ENCODE measurements around the gene TUBA1C.

TUBA1C gene

GRCh38 chr12:49260571-49261363 lies 4.1 kb upstream of the TUBA1C start:
- H2BK120ac ChIP-seq (ENCODE audit: low read depth, low read length), result no peak overlapping the region
- no peak overlapping the region for H2BK12ac ChIP-seq (ENCODE audit: low read length in 2 of 2)
- H2BK5ac ChIP-seq (ENCODE audit: low read depth, low read length, poor library complexity, severe bottlenecking), result no peak overlapping the region

GRCh38 chr12:49261721-49262120 lies 3.2 kb upstream of the TUBA1C start:
- Histone ChIP-seq H3K14ac (ENCODE audit: low read length in 2 of 2) (no peak overlapping the region), H2AFZ (ENCODE audit: low read depth, low read length) (no peak overlapping the region), H3K79me1 (replicated peaks; ENCODE audit: low read length, poor library complexity, severe bottlenecking) (peaks cover 5% of the 10 kb centered on the region), H3K4me2 (ENCODE audit: low read length, poor library complexity, severe bottlenecking) (no peak overlapping the region), H3K23ac (ENCODE audit: low read length in 2 of 2) (no peak overlapping the region), H2BK5ac (ENCODE audit: low read depth, low read length, poor library complexity, severe bottlenecking) (no peak overlapping the region), H3K27ac (ENCODE audit: low read length, poor library complexity, severe bottlenecking) (no peak overlapping the region), H3K4me1 (ENCODE audit: control insufficient read depth, insufficient read depth, low read depth, low read length) (no peaks in the 10 kb centered on the region), H2AK5ac (ENCODE audit: low read length, severe bottlenecking) (no peak overlapping the region), H3K27me3 (ENCODE audit: control insufficient read depth in 1 of 2, insufficient read depth in 1 of 2, low read length in 2 of 2) (no peaks in the 10 kb centered on the region), H2BK120ac (ENCODE audit: low read depth, low read length) (no peak overlapping the region), H3K18ac (ENCODE audit: low read depth in 1 of 2, low read length in 2 of 2) (no peak overlapping the region), H4K91ac (ENCODE audit: low read length) (no peak overlapping the region), H2BK12ac (ENCODE audit: low read length in 2 of 2) (no peak overlapping the region), H3K9me3 (ENCODE audit: control insufficient read depth, low read length) (peaks cover 4% of the 10 kb centered on the region), H3K4ac (ENCODE audit: low read depth in 1 of 2, low read length in 2 of 2) (no peak overlapping the region), H3K9ac (ENCODE audit: low read length) (peak overlapping the region; percentile 73), H3K4me3 (ENCODE audit: insufficient read depth in 1 of 2, low read depth in 1 of 2, low read length in 2 of 2) (no peak overlapping the region), H4K8ac (ENCODE audit: low read length) (no peak overlapping the region), H3K36me3 (ENCODE audit: control insufficient read depth in 1 of 2, insufficient read depth in 2 of 2, low read depth in 1 of 2, low read length in 2 of 2) (peaks cover 5% of the 10 kb centered on the region in 2 experiments), H2BK15ac (ENCODE audit: low read depth, poor library complexity, severe bottlenecking) (no peak overlapping the region)
- WGBS, result no CpG with 5 or more reads among the region's 2 CpGs
- DNase-seq, result no peak

More at GRCh38 chr12:49260571-49261363, 4.1 kb upstream of the TUBA1C start:
- Histone ChIP-seq H3K4me1 (ENCODE audit: control insufficient read depth, insufficient read depth, low read depth, low read length) (no peaks in the 10 kb centered on the region), H3K27ac (ENCODE audit: low read length, poor library complexity, severe bottlenecking) (peak overlapping the region; percentile 43), H3K27me3 (ENCODE audit: control insufficient read depth in 1 of 2, insufficient read depth in 1 of 2, low read length in 2 of 2) (no peaks in the 10 kb centered on the region), H4K8ac (ENCODE audit: low read length) (no peak overlapping the region), H2AK5ac (ENCODE audit: low read length, severe bottlenecking) (no peak overlapping the region), H3K36me3 (ENCODE audit: control insufficient read depth in 1 of 2, insufficient read depth in 2 of 2, low read depth in 1 of 2, low read length in 2 of 2) (no peaks in the 10 kb centered on the region), H3K4me2 (ENCODE audit: low read length, poor library complexity, severe bottlenecking) (no peak overlapping the region), H3K23ac (ENCODE audit: low read length in 2 of 2) (no peak overlapping the region), H3K18ac (ENCODE audit: low read depth in 1 of 2, low read length in 2 of 2) (no peak overlapping the region), H3K4ac (ENCODE audit: low read depth in 1 of 2, low read length in 2 of 2) (no peak overlapping the region), H3K9ac (ENCODE audit: low read length) (peak overlapping the region; percentile 73), H3K14ac (ENCODE audit: low read length in 2 of 2) (no peak overlapping the region), H2AFZ (ENCODE audit: low read depth, low read length) (no peak overlapping the region), H3K9me3 (ENCODE audit: control insufficient read depth, low read length) (no peaks in the 10 kb centered on the region), H3K79me1 (replicated peaks; ENCODE audit: low read length, poor library complexity, severe bottlenecking) (peaks cover 5% of the 10 kb centered on the region), H4K91ac (ENCODE audit: low read length) (no peak overlapping the region), H2BK15ac (ENCODE audit: low read depth, poor library complexity, severe bottlenecking) (no peak overlapping the region), H3K4me3 (ENCODE audit: insufficient read depth in 1 of 2, low read depth in 1 of 2, low read length in 2 of 2) (peak overlapping the region in 1 of 2 experiments; percentile 36)
- WGBS, result 95% methylated on average over 9 of the region's 11 CpGs
- no peak for DNase-seq

GRCh38 chr12:49263400-49263763 lies 1.5 kb upstream of the TUBA1C start:
- Histone ChIP-seq H3K23ac (ENCODE audit: low read length in 2 of 2) (no peak overlapping the region), H2BK120ac (ENCODE audit: low read depth, low read length) (no peak overlapping the region), H3K36me3 (ENCODE audit: control insufficient read depth in 1 of 2, insufficient read depth in 2 of 2, low read depth in 1 of 2, low read length in 2 of 2) (peaks cover 13 to 18% of the 10 kb centered on the region in 2 experiments), H3K9ac (ENCODE audit: low read length) (peak overlapping the region; percentile 23), H4K91ac (ENCODE audit: low read length) (no peak overlapping the region), H3K14ac (ENCODE audit: low read length in 2 of 2) (no peak overlapping the region), H3K27ac (ENCODE audit: low read length, poor library complexity, severe bottlenecking) (no peak overlapping the region), H3K4ac (ENCODE audit: low read depth in 1 of 2, low read length in 2 of 2) (no peak overlapping the region), H3K4me1 (ENCODE audit: control insufficient read depth, insufficient read depth, low read depth, low read length) (peaks cover 2% of the 10 kb centered on the region), H3K4me2 (ENCODE audit: low read length, poor library complexity, severe bottlenecking) (no peak overlapping the region), H3K4me3 (ENCODE audit: insufficient read depth in 1 of 2, low read depth in 1 of 2, low read length in 2 of 2) (peak overlapping the region in 1 of 2 experiments; percentile 94), H3K27me3 (ENCODE audit: control insufficient read depth in 1 of 2, insufficient read depth in 1 of 2, low read length in 2 of 2) (no peaks in the 10 kb centered on the region), H2AK5ac (ENCODE audit: low read length, severe bottlenecking) (peak overlapping the region; percentile 84), H3K79me1 (replicated peaks; ENCODE audit: low read length, poor library complexity, severe bottlenecking) (peaks cover 5% of the 10 kb centered on the region), H2BK12ac (ENCODE audit: low read length in 2 of 2) (no peak overlapping the region), H2BK5ac (ENCODE audit: low read depth, low read length, poor library complexity, severe bottlenecking) (no peak overlapping the region), H2AFZ (ENCODE audit: low read depth, low read length) (no peak overlapping the region), H3K18ac (ENCODE audit: low read depth in 1 of 2, low read length in 2 of 2) (no peak overlapping the region), H2BK15ac (ENCODE audit: low read depth, poor library complexity, severe bottlenecking) (no peak overlapping the region), H4K8ac (ENCODE audit: low read length) (no peak overlapping the region), H3K9me3 (ENCODE audit: control insufficient read depth, low read length) (peaks cover 8% of the 10 kb centered on the region)
- WGBS, result 95% methylated on average over 4 of the region's 5 CpGs
- no peak for DNase-seq

GRCh38 chr12:49264466-49264872 lies 413 bp upstream of the TUBA1C start:
- 0% methylated on average over 35 of the region's 35 CpGs for WGBS
- H2AFZ ChIP-seq (ENCODE audit: low read depth, low read length), result no peak overlapping the region
- peak overlapping the region; percentile 77 to 87 for H3K4ac ChIP-seq (ENCODE audit: low read depth in 1 of 2, low read length in 2 of 2)

More at GRCh38 chr12:49264466-49264872, 413 bp upstream of the TUBA1C start:
- Histone ChIP-seq H3K23ac (ENCODE audit: low read length in 2 of 2) (no peak overlapping the region), H3K9ac (ENCODE audit: low read length) (peak overlapping the region; percentile 100), H3K27ac (ENCODE audit: low read length, poor library complexity, severe bottlenecking) (peak overlapping the region; percentile 64), H3K14ac (ENCODE audit: low read length in 2 of 2) (peak overlapping the region in 1 of 2 experiments; percentile 23), H3K27me3 (ENCODE audit: control insufficient read depth in 1 of 2, insufficient read depth in 1 of 2, low read length in 2 of 2) (no peaks in the 10 kb centered on the region), H3K4me3 (ENCODE audit: insufficient read depth in 1 of 2, low read depth in 1 of 2, low read length in 2 of 2) (peak overlapping the region; percentile 79 to 94), H2BK5ac (ENCODE audit: low read depth, low read length, poor library complexity, severe bottlenecking) (no peak overlapping the region), H4K8ac (ENCODE audit: low read length) (peak overlapping the region; percentile 81), H3K4me1 (ENCODE audit: control insufficient read depth, insufficient read depth, low read depth, low read length) (peaks cover 6% of the 10 kb centered on the region), H3K9me3 (ENCODE audit: control insufficient read depth, low read length) (peaks cover 8% of the 10 kb centered on the region), H2BK12ac (ENCODE audit: low read length in 2 of 2) (no peak overlapping the region), H2BK120ac (ENCODE audit: low read depth, low read length) (peak overlapping the region; percentile 42), H3K4me2 (ENCODE audit: low read length, poor library complexity, severe bottlenecking) (peak overlapping the region; percentile 64), H2BK15ac (ENCODE audit: low read depth, poor library complexity, severe bottlenecking) (peak overlapping the region; percentile 90), H3K18ac (ENCODE audit: low read depth in 1 of 2, low read length in 2 of 2) (peak overlapping the region; percentile 79 to 82), H3K36me3 (ENCODE audit: control insufficient read depth in 1 of 2, insufficient read depth in 2 of 2, low read depth in 1 of 2, low read length in 2 of 2) (peaks cover 15 to 22% of the 10 kb centered on the region in 2 experiments), H2AK5ac (ENCODE audit: low read length, severe bottlenecking) (no peak overlapping the region), H4K91ac (ENCODE audit: low read length) (peak overlapping the region; percentile 65), H3K79me1 (replicated peaks; ENCODE audit: low read length, poor library complexity, severe bottlenecking) (peaks cover 5% of the 10 kb centered on the region)
- no peak for DNase-seq
